Mammary epithelial cell (primary cell): ENCODE results near the gene ISX.

Experiments used
- EZH2 ChIP-seq: IDR thresholded peaks from 2 replicates; pipeline ENCODE4 v1.6.1; 2012; ENCODE audit warnings: low read length, inconsistent platforms, borderline replicate concordance
- TF ChIP-seq, protein P1 (sequence below), 2 donors: IDR thresholded peaks in 1 of 2; conservative IDR thresholded peaks in 1 of 2; 2 replicates each; pipeline ENCODE4 v1.5.1; 2011 to 2012; ENCODE audit warnings: inconsistent platforms in 2 of 2, low read length in 2 of 2, mild to moderate bottlenecking in 2 of 2, control low read depth in 1 of 2, low read depth in 1 of 2; ENCODE audit not compliant: insufficient read depth in 1 of 2; ENCODE audit errors: extremely low read depth in 1 of 2

- TF ChIP-seq, protein P1, sequence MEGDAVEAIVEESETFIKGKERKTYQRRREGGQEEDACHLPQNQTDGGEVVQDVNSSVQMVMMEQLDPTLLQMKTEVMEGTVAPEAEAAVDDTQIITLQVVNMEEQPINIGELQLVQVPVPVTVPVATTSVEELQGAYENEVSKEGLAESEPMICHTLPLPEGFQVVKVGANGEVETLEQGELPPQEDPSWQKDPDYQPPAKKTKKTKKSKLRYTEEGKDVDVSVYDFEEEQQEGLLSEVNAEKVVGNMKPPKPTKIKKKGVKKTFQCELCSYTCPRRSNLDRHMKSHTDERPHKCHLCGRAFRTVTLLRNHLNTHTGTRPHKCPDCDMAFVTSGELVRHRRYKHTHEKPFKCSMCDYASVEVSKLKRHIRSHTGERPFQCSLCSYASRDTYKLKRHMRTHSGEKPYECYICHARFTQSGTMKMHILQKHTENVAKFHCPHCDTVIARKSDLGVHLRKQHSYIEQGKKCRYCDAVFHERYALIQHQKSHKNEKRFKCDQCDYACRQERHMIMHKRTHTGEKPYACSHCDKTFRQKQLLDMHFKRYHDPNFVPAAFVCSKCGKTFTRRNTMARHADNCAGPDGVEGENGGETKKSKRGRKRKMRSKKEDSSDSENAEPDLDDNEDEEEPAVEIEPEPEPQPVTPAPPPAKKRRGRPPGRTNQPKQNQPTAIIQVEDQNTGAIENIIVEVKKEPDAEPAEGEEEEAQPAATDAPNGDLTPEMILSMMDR (conservative IDR thresholded peaks at IDR 0.05 in 1 of 2, IDR thresholded peaks at IDR 0.05 in 1 of 2; ENCODE audit: extremely low read depth in 1 of 2, insufficient read depth in 1 of 2, low read depth in 1 of 2, low read length in 2 of 2) = no peak
- no peak for TF ChIP-seq EZH2
Measured at GRCh38 chr22:35113341-35113740, 47.4 kb downstream of the ISX start.
